OCI-LY7 (cell line): ENCODE results near the gene CCDC81. TPM values are rescaled to one million over a fixed set of nuclear protein-coding genes. Genes with fewer than 3 reads are reported as not detected.

Source experiments
- BruUV-seq: library from RNA; stranded (reverse); fragments of 400-500 nt; replicated peaks from 2 replicates; lab custom pipeline; 2021; lab: Mats Ljungman, UMichigan
- CTCF ChIA-PET: fragments of 300-600 bp; sonication (Branson Sonifier 250); formaldehyde crosslinking; loops from one replicate; lab custom pipeline; 2022; ENCODE audit warnings: antibody characterized with exemption; ENCODE audit not compliant: unreplicated experiment; lab: Charles Lee
- POLR2A ChIA-PET: fragments of 300-600 bp; sonication (Branson Sonifier 250); formaldehyde crosslinking; loops from one replicate; lab custom pipeline; 2022; ENCODE audit warnings: antibody characterized with exemption; lab: Charles Lee
- DNase-seq: peaks from one replicate; pipeline ENCODE4 v3.0.0-alpha.2; 2015; ENCODE audit warnings: low spot score
- H2AFZ ChIP-seq: fragments of 200-600 bp; sonication (generic), shearing (Covaris generic); 2 replicates; pipeline ENCODE4 v1.6.1; 2014; ENCODE audit warnings: mild to moderate bottlenecking, antibody characterized with exemption, low read length, moderate library complexity
- H3K27ac ChIP-seq: fragments of 200-600 bp; sonication (generic); 2 replicates; pipeline ENCODE4 v1.5.1; 2014; ENCODE audit warnings: mixed run types, low read depth, mild to moderate bottlenecking, moderate library complexity, low read length, inconsistent platforms; ENCODE audit not compliant: poor library complexity, severe bottlenecking
- H3K36me3 ChIP-seq: fragments of 200-600 bp; sonication (generic); 2 replicates; pipeline ENCODE4 v1.6.1; 2014; ENCODE audit warnings: mild to moderate bottlenecking, antibody characterized with exemption, low read length, moderate library complexity, mixed read lengths; ENCODE audit not compliant: insufficient read depth
- H3K4me1 ChIP-seq: fragments of 200-600 bp; sonication (generic); 2 replicates; pipeline ENCODE4 v1.5.1; 2014; ENCODE audit warnings: mild to moderate bottlenecking, low read length; ENCODE audit not compliant: insufficient read depth, poor library complexity, severe bottlenecking
- H3K4me2 ChIP-seq: fragments of 200-600 bp; sonication (generic); 2 replicates; pipeline ENCODE4 v1.6.1; 2014; ENCODE audit warnings: mild to moderate bottlenecking, low read length
- H3K4me3 ChIP-seq: fragments of 200-600 bp; sonication (generic); 2 replicates; pipeline ENCODE4 v1.5.1; 2014; ENCODE audit warnings: mild to moderate bottlenecking, low read depth, low read length; ENCODE audit not compliant: poor library complexity, severe bottlenecking
- H3K79me2 ChIP-seq: fragments of 200-600 bp; sonication (generic); 2 replicates; pipeline ENCODE4 v1.6.1; 2016; ENCODE audit warnings: low read depth, mild to moderate bottlenecking, low read length, moderate library complexity, mixed read lengths; ENCODE audit not compliant: insufficient read depth
- H3K9me2 ChIP-seq: fragments of 200-600 bp; sonication (generic); 2 replicates; pipeline ENCODE4 v1.6.1; 2016; ENCODE audit warnings: mild to moderate bottlenecking, low read length, mixed read lengths; ENCODE audit not compliant: insufficient read depth
- H3K9me3 ChIP-seq: fragments of 200-600 bp; sonication (generic); 2 replicates; pipeline ENCODE4 v1.6.1; 2014; ENCODE audit warnings: mild to moderate bottlenecking, mixed run types, low read length, mixed read lengths
- H4K20me1 ChIP-seq: fragments of 200-600 bp; sonication (generic); 2 replicates; pipeline ENCODE4 v1.6.1; 2014; ENCODE audit warnings: mild to moderate bottlenecking, antibody characterized with exemption, low read length, moderate library complexity, mixed read lengths; ENCODE audit not compliant: insufficient read depth
- CTCF ChIP-seq: fragments of 200-600 bp; sonication (generic); conservative IDR thresholded peaks from 2 replicates; pipeline ENCODE4 v1.5.1; 2014; ENCODE audit warnings: mild to moderate bottlenecking, antibody characterized with exemption, low read length, moderate library complexity, mixed read lengths
- EZH2phosphoT487 ChIP-seq: fragments of 200-600 bp; sonication (generic); IDR thresholded peaks from 2 replicates; pipeline ENCODE4 v1.6.1; 2018; ENCODE audit warnings: low read depth, borderline replicate concordance, mild to moderate bottlenecking, mixed run types, antibody characterized with exemption, low read length, moderate library complexity, mixed read lengths
- intact Hi-C: fragments of 100-400 bp; cut with micrococcal nuclease; formaldehyde crosslinking; loops from one replicate; pipeline ENCODE4 v1.10.0; 2022; ENCODE audit not compliant: unreplicated experiment
- total RNA-seq, 2 experiments: library from RNA; depleted of rRNA in 1 of 2; stranded (reverse); fragments of >200 nt in 1 of 2; shearing (Covaris generic) in 1 of 2; gene quantifications; 2 replicates each; pipeline ENCODE4 v1.2.3, GENCODE V29; 2014 to 2022

Gene CCDC81
- total RNA-seq, 2 experiments from 2014 or later: 0.41 to 1.0 TPM

GRCh38 chr11:86403458-86403857, 28.8 kb downstream of the CCDC81 start:
- H3K36me3 ChIP-seq: no peaks in the 10 kb centered on the region
- H3K79me2 ChIP-seq: no peaks in the 10 kb centered on the region
- CTCF ChIA-PET: no interaction called here
- H3K4me3 ChIP-seq: no peak overlapping the region
- H3K27ac ChIP-seq: no peak overlapping the region
- H3K4me2 ChIP-seq: no peak overlapping the region
- DNase-seq: no peak
- intact Hi-C loops: no loop called here
- no peaks in the 10 kb centered on the region for H3K9me3 ChIP-seq
- no peaks in the 10 kb centered on the region for H3K9me2 ChIP-seq
- no peaks in the 10 kb centered on the region for H4K20me1 ChIP-seq
- TF ChIP-seq EZH2phosphoT487 (no peak), CTCF (no peak)
- POLR2A ChIA-PET: interaction anchor here (0.7 kb wide), 1 partner anchor 516 kb away, joined by 3 read pairs; no protein-coding TSS in a partner anchor
- H2AFZ ChIP-seq: no peak overlapping the region
- no peaks in the 10 kb centered on the region for H3K4me1 ChIP-seq
- no TSS peak for BruUV-seq

GRCh38 chr11:86408845-86409244, 34.2 kb downstream of the CCDC81 start:
- ChIA-PET POLR2A (interaction anchor here (1.0 kb wide), 1 partner anchor 14 kb away, joined by 3 read pairs; no protein-coding TSS in a partner anchor), CTCF (no interaction called here)
- H3K9me2 ChIP-seq: no peaks in the 10 kb centered on the region
- H2AFZ ChIP-seq: no peak overlapping the region
- BruUV-seq: no TSS peak
- no peaks in the 10 kb centered on the region for H3K9me3 ChIP-seq
- H3K79me2 ChIP-seq: no peaks in the 10 kb centered on the region
- no peaks in the 10 kb centered on the region for H3K4me1 ChIP-seq
- no peak overlapping the region for H3K4me3 ChIP-seq
- H3K4me2 ChIP-seq: no peak overlapping the region
- H3K36me3 ChIP-seq: no peaks in the 10 kb centered on the region
- H3K27ac ChIP-seq: no peak overlapping the region
- intact Hi-C loops: no loop called here
- DNase-seq: no peak
- TF ChIP-seq CTCF (peak; percentile 24; the same call in 1 of the 2 replicates), EZH2phosphoT487 (no peak)
- H4K20me1 ChIP-seq: no peaks in the 10 kb centered on the region

GRCh38 chr11:86414032-86414431, 39.3 kb downstream of the CCDC81 start:
- Histone ChIP-seq H3K4me1 (no peaks in the 10 kb centered on the region), H3K79me2 (no peaks in the 10 kb centered on the region), H3K9me2 (no peaks in the 10 kb centered on the region), H3K4me2 (no peak overlapping the region), H3K9me3 (no peaks in the 10 kb centered on the region), H2AFZ (no peak overlapping the region), H3K27ac (no peak overlapping the region), H3K4me3 (no peak overlapping the region), H3K36me3 (no peaks in the 10 kb centered on the region), H4K20me1 (no peaks in the 10 kb centered on the region)
- no peak for DNase-seq
- no peak for TF ChIP-seq CTCF
- BruUV-seq: no TSS peak
- CTCF ChIA-PET: no interaction called here
- POLR2A ChIA-PET: interaction anchor here (0.6 kb wide), 1 partner anchor 40 kb away, joined by 3 read pairs; no protein-coding TSS in a partner anchor
- intact Hi-C loops: no loop called here
